Measurements from ENCODE around the gene STIM2. TPM values are rescaled to one million over a fixed set of nuclear protein-coding genes. Genes with fewer than 3 reads are reported as not detected.

STIM2 gene
- total RNA-seq, 4 donors from 2014 or later = 3.4 to 13.4 (median 8.2) TPM

- intact Hi-C loops (cut with DNase I) = loop anchor here (10.0 kb wide), 1 partner anchor 536 kb away; no protein-coding TSS in a partner anchor
- no peak overlapping the region for H3K27ac ChIP-seq
- no peaks in the 10 kb centered on the region for H3K36me3 ChIP-seq
- no peaks in the 10 kb centered on the region for H3K4me1 ChIP-seq
- no peak overlapping the region for H3K4me3 ChIP-seq
- WGBS, 2 donors = 82 to 91% methylated on average over 1 of the region's 1 CpG
- no peaks in the 10 kb centered on the region for H3K27me3 ChIP-seq
- H3K9me3 ChIP-seq = no peaks in the 10 kb centered on the region
- TF ChIP-seq POLR2A (IDR thresholded peaks at IDR 0.05) (no peak), CTCF (IDR thresholded peaks at IDR 0.05) (peak in 4 of 6 experiments; percentile 15 to 43 (median 24))
- DNase-seq = no peak
These were observed 140.2 kb downstream of the STIM2 start for GRCh38 chr4:27000820-27001219.

DNA sequence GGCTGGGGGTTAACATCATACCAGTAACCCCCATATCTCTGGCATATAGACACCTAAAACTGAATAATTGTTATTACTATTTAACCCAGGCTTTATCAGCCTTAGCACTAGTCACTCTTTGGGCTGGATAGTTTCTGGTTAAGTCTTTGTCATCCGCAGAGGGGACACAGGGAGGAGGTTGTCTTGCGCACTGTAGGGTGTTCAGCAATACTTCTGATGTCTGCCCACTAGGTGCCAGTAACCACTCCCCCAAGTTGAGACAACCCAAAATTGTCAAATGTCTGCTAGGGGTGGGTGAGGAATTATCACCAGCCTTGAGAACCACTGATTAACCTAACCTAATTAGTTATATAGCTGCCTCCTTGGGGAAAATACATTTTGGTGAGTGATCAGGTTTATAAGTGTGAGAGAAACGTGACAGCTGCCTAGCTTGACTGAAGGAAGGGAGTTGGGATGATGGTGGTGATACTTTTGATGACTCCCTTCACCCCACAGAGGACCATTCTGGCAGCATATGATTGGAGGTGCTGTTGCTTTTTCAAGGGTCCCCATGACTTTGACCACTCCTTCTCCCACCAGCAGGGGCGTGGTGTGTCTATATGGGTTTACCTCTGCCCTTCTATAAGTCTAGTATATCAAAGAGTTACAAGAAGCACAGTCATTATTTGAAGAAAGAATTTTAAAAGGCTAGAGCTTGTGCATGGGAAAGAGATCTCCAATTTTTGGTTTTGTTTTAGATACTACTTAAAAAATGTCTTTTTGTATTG, 140.9 kb downstream of the STIM2 start:
- TF ChIP-seq POLR2A (IDR thresholded peaks at IDR 0.05) (no peak), CTCF (IDR thresholded peaks at IDR 0.05) (no peak)
- no peaks in the 10 kb centered on the region for H3K4me1 ChIP-seq
- no peaks in the 10 kb centered on the region for H3K36me3 ChIP-seq
- H3K4me3 ChIP-seq = no peak overlapping the region
- intact Hi-C loops (cut with DNase I) = loop anchor here (10.0 kb wide), 1 partner anchor 537 kb away; no protein-coding TSS in a partner anchor
- H3K27ac ChIP-seq = no peak overlapping the region
- no peaks in the 10 kb centered on the region for H3K9me3 ChIP-seq
- 92 to 98% methylated on average over 4 of the region's 4 CpGs for WGBS, 2 donors
- DNase-seq = no peak
- H3K27me3 ChIP-seq = no peaks in the 10 kb centered on the region

DNA sequence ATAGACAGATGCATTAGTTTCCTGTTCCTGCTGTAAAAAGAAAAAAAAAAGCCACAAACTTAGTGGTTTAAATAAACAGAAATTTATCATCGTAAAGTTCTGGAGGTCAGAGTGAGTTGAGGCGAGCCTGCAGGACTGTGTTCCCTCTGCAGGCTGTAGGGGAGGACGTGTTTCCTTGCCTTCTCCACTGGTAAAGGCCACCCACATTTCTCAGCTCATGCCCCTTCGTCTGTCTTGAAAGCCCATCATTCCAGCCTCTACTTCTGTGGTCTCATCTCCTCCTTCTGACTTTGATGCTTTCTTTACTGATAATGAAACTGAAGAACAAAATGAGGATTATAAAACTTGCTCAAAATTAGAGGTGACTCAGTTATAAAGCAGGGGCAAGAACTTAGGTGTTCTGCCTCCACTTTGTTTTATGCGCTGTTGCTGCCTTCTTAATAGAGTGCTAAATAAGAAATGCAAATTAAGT, 143.0 kb downstream of the STIM2 start:
- H3K9me3 ChIP-seq = no peaks in the 10 kb centered on the region
- no peak for TF ChIP-seq POLR2A (IDR thresholded peaks at IDR 0.05)
- no peak for TF ChIP-seq CTCF (IDR thresholded peaks at IDR 0.05)
- H3K27me3 ChIP-seq = no peaks in the 10 kb centered on the region
- H3K4me1 ChIP-seq = no peaks in the 10 kb centered on the region
- intact Hi-C loops (cut with DNase I) = loop anchor here (10.0 kb wide), 1 partner anchor 539 kb away; no protein-coding TSS in a partner anchor
- H3K27ac ChIP-seq = no peak overlapping the region
- no peak for DNase-seq
- WGBS, 2 donors = 63 to 77% methylated on average over 5 of the region's 5 CpGs
- peaks cover 0 to 3% (median 0%) of the 10 kb centered on the region in 3 donors for H3K36me3 ChIP-seq
- no peak overlapping the region for H3K4me3 ChIP-seq

GRCh38 chr4:27005501-27005900, 144.9 kb downstream of the STIM2 start:
- peaks cover 0 to 6% (median 0%) of the 10 kb centered on the region in 3 donors for H3K36me3 ChIP-seq
- no peak for DNase-seq
- H3K9me3 ChIP-seq = no peaks in the 10 kb centered on the region
- no peak for TF ChIP-seq POLR2A (IDR thresholded peaks at IDR 0.05)
- no peak for TF ChIP-seq CTCF (IDR thresholded peaks at IDR 0.05)
- peak overlapping the region in 2 of 4 donors; percentile 19 to 23 for H3K27ac ChIP-seq
- peaks cover 0 to 13% (median 0%) of the 10 kb centered on the region in 3 donors for H3K4me1 ChIP-seq
- no peaks in the 10 kb centered on the region for H3K27me3 ChIP-seq
- no peak overlapping the region for H3K4me3 ChIP-seq
- intact Hi-C loops (cut with DNase I) = loop anchor here (10.0 kb wide), 1 partner anchor 541 kb away; no protein-coding TSS in a partner anchor

- WGBS, 2 donors = 63 to 75% methylated on average over 10 of the region's 10 CpGs
These were observed 145.4 kb downstream of the STIM2 start for GRCh38 chr4:27005905-27006590.

More at GRCh38 chr4:27005905-27006590, 145.4 kb downstream of the STIM2 start:
- no peaks in the 10 kb centered on the region for H3K9me3 ChIP-seq
- intact Hi-C loops (cut with DNase I) = loop anchor here (10.0 kb wide), 1 partner anchor 541 kb away; no protein-coding TSS in a partner anchor
- TF ChIP-seq CTCF (IDR thresholded peaks at IDR 0.05) (no peak), POLR2A (IDR thresholded peaks at IDR 0.05) (no peak)
- H3K4me1 ChIP-seq = peaks cover 0 to 16% (median 0%) of the 10 kb centered on the region in 3 donors
- H3K4me3 ChIP-seq = no peak overlapping the region
- no peaks in the 10 kb centered on the region for H3K27me3 ChIP-seq
- peak overlapping the region in 2 of 4 donors; percentile 19 to 23 for H3K27ac ChIP-seq
- H3K36me3 ChIP-seq = peaks cover 0 to 6% (median 0%) of the 10 kb centered on the region in 3 donors
- no peak for DNase-seq

Measured in esophagus squamous epithelium (tissue), 5 donors.